ENCODE data around the gene HIGD1A.

HIGD1A gene

DNA sequence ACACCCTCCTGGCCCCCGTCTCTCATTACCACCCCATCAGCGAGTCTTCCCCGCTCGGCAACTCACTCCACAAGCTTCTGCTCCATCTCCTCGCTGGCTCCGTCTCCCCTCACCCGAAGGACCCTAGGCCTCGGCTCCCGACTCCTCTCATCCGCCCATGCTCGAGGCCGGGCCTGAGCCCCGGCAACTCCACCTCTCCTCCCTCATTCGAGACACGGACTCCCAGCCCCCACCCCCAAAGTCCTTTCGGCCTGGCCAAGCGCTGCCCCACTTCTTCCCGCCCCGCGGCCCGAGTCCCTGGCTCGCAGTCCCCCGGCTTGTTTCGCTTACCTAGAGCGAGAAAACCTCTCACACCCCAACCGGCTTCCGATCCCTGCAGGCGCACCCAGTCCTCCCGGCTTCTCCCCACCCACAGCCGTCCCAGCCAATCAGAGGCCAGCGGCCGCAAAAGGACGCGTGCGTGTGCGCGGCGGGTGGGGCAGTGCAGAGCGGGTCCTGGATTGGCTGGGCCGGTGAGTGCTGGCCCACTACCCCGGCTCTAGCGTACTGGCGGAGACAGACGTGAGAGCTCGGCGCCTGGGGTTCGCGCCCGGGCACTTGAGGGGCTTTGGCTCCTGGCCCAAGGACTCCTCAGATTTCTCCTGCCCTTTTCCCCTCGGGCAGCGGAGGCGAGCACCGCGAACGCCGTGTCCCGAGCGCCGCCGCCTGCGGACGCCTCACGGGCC is at the start of gene HIGD1A:
HIGD1A (minus strand) TSS at position 385 of the 725 bp plus-strand sequence. CDS start 10,237 bp downstream, outside the sequence.
- peak; percentile 95 for DNase-seq (ENCODE audit: low spot score)

DNA sequence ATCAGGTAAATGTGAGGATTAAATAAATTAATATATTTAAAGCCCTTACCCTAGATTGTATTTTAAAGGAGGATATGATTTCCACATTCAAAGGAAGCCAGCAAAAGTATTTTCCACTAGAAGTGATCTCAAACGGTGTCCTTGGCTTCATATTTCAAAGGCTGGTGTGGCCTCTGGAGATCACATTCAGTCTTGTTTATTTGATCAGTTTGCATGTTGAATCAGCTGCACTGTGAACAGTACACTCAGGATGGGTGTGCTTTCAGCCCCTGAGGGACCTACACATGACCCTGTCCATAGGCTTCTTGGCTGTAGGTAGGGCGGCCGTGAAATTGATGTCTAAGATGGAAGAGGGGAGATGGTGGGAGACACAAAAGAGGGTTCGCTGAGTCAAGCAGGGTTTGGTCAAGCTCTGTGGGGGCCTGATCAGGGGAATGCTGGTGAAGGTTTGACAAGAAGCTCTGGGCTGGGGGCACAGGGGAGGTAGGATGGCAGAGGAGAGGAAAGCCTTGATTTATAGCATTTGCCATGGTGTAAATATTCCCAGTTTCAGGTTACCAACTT is 49.5 kb upstream of the HIGD1A start:
- no peak for DNase-seq (ENCODE audit: low spot score)

DNA sequence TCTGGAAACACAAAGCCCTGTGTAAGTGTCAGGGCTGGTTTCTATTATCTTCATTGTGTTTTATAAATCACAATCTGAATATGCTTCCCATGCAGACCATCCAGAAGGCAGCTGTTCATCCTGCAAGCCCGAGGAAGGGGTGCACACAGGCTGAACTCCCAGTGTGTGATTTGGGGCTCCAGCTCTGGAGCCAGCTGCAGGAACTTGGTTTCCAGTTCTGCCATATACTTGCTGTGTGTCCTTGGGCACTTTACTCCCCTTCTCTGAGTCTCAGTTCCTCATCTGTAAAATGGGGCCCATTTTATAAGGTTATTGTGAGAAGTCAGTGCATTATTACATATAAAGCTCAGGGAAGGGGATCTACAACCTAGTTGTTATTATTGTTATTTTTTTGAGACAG is 48.8 kb upstream of the HIGD1A start:
- DNase-seq (ENCODE audit: low spot score), result no peak

DNA sequence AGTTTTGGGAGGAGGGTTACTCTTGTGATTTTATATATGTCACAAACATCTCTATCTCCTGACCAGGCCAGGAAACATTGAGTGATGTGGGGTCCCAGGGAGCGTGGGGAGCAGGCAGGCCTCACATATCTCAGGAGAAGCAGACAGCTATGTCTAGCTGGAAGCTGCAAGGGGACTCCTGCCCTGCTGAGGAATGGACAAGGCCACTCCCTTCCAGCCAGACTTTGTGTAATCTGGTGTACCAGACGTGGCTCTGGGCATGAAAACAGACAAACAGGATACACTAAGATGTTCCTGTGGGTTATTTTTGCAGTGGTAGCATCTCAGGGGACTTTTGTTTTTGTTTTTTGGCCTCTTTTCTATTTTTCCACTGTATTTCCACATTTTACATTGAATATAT is 48.2 kb upstream of the HIGD1A start:
- DNase-seq (ENCODE audit: low spot score), result no peak

DNA sequence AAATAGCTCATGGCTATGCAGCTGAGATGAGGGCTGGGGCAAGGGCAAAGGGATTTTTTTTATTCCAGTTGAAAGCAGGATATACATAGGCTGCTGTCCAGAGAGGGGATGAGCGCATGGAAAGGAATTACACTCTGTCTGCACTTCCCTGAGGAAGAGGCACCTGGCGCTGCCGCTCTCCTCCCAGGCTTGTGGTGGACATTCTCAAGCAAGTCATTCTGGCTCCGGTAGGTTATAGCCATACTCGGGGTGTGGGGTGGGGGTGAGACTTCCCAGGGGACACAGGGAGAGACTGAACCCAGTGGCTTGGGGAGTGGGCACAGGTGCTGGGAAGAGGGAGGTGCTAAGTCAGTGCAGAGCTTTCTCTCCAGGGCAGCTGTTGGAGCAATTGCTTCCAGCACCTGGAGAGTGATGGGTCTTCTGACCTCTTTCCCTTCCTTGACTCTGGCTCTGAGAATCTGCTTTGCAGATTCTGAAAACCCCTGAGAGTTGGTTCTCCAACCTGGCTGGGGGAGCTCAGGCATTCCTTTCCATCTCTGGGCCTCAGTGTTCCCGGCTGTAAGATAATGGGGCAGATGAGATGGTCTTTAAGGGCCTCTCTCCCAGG is 47.0 kb upstream of the HIGD1A start:
- no peak for DNase-seq (ENCODE audit: low spot score)

DNA sequence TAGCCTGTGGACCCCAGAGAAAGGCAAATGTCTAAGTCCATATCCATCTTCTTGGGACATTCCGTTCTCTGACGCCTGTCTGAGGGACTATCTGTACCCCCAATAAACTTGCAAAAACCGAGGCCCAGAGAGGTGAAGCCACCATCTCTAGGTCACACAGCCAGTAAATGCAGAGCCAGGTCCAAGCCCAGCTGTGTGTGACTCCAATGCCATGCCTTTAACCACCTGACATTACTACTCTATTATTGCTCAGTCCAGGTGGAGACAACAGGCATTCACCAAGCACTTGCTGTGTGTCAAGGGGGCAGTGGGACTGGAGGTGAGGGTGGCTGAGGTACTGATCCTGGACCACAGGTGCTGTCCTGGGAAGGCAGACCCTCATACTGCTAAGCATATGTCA is 46.0 kb upstream of the HIGD1A start:
- DNase-seq (ENCODE audit: low spot score), result no peak

DNA sequence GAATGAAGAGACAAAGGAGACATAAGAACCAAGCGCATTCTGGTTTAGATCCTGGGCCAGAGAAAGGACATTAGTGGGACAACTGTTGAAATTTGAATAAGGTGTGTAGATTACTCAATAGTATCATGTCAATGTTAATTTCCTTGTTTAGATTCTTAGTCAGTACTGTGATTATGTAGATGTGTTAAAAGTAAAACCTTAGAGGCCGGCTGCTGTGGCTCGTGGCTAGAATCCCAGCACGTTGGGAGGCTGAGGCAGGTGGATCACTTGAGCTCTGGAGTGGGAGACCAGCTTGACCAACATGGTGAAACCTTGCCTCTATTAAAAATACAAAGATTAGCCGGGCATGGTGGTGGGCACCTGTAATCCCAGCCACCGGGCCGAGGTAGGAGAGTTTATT is 44.7 kb upstream of the HIGD1A start:
- DNase-seq (ENCODE audit: low spot score), result no peak

DNA sequence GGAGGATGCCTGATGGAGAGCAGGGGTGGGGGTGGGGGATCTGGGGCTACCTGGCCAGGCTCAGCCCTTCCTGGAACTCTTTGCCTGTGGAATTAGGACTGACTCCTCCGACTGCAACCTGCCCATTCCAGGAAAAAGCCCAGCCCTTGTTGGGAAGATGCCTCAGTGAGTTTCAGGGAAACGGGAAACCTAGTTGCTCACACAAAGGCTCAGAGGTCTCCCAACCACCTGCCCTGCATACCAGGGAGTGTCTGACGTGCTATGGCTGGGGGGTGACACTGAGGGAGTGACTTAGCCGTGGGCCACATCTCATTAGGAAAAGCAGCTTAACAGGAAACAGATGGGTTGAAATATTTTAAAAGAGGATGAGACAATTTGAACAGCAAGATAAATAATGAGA is 43.4 kb upstream of the HIGD1A start:
- no peak for DNase-seq (ENCODE audit: low spot score)

DNA sequence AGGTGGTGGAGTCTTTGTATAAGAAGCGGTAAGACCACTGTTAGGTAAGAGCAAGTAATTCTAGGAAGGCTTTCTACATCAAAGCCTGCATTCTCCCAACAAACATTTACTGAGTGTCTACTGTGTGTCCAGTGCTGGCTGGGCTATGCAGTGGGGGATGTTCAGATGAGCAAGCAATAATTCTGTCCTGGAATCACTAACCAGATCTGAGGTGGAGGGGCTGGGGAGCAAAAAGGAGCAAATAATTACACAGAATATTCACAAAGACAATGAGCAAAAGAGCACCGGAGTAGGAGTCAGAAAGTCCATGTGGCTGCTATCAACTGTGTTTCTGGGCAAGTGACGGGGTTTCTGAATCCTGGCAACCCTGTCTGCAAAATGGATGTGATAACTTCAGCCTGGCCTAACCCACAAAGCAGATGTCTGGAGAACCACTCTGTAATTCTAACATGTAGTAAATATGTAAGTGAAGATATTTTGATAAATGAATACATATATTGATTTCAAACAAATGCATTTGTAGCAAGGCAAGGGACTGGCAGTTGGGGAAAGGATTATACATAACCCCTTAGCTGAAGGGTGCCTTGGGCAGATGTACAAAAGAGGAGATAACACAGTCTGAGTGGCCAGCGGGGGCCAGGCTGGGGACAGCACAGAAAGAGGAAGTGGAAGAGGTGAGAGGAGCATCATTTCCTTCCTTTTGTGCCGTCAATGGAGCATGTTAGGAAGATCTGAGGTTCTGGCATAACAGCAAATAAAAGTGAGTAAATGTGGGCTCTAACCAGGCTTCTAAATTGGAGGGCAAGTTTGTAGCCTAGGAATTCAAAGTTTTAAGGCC is 42.6 kb upstream of the HIGD1A start:
- DNase-seq (ENCODE audit: low spot score), result no peak

DNA sequence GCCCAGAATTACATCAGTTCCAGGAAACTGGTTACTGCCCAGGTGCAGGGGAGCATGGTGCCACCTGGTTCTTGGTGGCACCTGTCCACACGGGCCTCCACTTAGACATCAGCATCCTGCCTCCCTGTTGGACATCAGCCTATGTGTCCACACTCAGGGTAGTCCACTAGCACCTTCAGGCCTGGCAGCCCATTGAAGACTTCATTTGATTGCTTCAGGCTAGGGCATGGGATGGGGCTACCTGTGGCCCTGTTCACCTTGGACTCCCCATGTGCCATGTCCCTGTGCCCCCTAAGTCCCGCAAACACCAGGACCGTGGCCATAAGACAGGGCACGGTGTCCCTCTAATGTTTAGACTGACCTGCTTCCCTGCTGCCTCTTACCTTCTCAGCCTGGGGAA is 40.5 kb upstream of the HIGD1A start:
- DNase-seq (ENCODE audit: low spot score), result no peak

DNA sequence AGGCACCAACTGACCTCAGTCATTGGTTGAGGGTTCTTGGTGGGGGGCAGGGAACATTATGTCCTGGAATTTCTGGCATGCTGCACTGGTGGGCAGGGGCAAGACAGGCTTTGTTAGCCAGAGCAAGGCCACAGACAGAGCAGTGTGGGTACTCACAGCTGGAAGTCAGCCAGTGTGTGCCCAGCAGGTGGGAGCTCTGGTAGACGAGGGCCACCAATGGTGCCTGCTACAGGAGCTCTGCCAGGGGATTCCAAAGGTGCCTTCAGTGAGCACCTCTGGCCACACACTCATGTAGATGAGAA is 40.1 kb upstream of the HIGD1A start:
- no peak for DNase-seq (ENCODE audit: low spot score)

DNA sequence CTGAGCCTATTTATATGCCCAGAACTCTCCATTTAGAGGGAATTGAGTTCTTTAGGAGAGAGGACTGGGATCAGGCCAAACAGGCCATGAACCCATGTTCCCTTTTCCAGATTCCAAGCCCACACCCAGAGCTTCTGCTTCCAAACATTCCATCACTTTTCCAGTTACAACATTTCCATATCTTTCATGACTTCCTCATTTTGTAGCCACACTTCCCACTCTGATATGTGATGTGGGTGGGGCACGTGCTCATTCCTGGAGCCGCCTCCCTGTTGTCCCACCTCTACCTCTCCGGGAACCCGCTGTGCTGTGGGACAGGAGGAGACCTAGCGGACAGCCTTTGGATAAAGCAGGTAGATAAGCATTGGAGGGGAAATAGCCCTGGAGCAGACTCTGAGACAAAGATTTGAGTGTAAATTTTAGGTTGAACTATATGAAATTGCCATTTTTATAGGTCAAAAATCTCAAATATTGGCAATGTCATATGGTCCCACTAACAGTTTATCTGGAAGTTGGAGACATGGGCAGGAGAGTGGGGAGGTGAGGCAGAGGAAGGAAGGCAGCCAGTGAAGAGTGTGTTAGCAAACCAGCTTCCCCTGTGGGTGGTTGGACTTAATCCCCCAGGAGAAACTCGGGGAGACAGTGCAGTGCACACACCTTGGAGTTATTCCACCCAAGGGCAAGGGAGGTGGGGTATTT is 39.6 kb upstream of the HIGD1A start:
- no peak for DNase-seq (ENCODE audit: low spot score)

DNA sequence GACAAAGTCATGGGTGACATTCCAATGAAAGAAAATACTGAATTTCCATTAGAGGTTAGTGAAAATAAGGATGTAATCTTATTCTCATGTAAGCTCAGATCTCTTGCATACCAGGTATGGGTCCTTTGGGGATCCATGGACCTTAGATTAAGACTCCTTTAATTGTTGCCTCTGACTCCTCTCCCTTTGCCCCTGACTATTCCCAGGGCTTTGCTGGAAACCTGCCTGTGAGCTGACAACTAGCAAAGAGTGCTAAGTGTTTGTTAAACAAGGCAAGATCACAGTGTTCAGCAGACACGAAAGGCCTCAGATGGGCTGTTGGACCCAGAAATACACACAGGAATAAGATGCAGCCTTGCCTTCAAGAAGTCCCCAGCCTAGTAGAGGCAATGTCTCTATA is 37.0 kb upstream of the HIGD1A start:
- no peak for DNase-seq (ENCODE audit: low spot score)

DNA sequence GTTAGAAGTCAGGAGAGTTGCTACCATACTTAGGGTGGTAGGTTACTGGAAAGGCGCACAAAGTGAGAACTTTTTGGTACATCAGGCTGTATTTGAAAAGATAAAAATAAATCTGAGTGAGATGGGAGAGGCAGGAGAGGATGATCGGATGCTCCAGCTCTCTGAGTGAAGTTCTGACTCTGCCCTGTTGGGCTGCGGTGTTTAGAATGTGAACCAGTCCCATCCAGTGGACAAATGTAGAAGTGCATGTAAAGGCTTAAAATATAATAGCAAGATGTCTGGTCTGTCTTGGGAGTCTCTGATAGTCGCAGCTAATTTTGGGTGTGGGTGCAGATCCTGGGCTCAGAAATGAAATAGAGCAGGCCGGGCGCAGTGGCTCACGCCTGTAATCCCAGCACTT is 35.3 kb upstream of the HIGD1A start:
- peak; percentile 73 for DNase-seq (ENCODE audit: low spot score)

DNA sequence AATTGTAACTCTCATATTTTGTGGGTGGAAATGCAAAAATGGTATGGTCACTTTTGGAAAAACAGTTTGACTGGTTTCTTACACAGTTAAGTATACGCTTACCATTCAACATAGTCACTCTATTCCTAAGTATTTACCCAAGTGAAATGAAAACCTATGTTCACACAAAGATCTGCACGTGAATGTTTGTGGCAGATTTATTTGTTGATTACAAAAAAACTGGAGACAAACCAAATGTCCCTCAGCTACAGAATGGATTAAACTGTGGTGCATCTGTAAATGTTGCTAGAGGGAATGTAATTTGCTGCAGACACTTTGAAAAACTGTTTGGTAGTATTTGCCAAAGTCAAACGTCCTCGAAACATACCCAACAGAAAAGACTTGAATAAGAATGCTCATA is 34.3 kb upstream of the HIGD1A start:
- no peak for DNase-seq (ENCODE audit: low spot score)

DNA sequence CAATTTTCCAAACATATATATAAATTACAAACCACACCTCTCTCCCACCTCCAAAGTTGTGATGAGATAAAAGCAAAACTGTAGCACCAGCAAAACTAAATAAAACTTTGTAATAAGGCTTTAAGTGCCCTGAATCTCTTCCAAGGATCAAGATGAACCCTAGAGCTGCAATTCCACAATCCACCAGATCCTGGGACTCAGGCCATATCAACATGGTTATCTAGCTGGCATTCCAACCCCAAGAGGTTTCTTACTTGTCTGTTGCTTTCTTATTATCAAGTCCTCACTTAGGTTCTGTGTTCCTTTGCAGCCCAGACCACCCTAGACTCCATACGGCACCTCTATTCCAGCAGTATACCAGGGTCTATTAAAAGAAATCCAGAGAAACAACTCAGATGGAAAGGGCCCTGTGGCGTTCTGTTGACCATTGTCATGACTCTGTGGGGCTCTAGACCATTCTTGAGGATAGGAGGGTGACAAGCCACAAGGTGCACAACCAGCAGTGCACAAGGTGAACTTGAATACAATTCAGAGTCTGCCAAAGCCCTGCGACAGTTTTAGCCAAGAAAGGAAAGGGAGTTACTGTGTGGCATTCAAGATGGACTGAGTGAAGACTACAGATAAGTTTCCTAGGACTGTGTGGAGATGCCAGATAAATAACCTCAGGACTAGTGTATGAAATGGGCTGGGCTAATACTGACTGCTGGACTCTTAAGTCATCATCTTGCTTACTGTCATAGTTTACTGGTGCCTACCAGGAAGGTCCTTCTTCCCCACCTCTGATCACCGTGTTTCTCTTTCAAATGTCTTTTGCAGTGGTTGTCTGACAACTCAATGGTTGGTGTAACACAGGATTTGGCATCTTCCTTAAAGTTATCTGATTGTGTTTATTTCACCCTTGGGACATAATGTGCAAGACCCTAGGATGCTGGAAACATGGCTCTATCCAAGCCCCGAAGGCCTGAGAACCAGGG is 32.1 kb upstream of the HIGD1A start:
- DNase-seq (ENCODE audit: low spot score), result no peak

DNA sequence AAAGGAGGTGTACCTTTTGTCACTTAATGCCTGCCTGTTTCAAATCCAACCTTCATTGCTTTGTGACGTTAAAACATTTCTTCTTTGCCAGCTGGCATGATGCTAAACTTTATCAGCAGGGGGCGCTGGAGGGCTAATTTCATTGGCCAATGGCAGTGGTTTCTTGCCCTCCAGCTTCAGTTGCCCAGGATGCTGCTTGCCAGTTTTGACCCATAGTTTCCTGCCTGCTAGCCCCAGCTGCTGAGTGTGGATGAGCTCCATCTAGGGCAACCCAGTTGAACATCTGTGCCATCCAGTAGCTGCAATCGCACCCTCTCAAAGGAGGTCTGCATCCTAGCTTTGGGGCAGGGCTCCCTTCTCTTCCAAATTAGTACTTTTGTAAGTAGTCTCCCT is 27.0 kb upstream of the HIGD1A start:
- peak; percentile 59 for DNase-seq (ENCODE audit: low spot score)

DNA sequence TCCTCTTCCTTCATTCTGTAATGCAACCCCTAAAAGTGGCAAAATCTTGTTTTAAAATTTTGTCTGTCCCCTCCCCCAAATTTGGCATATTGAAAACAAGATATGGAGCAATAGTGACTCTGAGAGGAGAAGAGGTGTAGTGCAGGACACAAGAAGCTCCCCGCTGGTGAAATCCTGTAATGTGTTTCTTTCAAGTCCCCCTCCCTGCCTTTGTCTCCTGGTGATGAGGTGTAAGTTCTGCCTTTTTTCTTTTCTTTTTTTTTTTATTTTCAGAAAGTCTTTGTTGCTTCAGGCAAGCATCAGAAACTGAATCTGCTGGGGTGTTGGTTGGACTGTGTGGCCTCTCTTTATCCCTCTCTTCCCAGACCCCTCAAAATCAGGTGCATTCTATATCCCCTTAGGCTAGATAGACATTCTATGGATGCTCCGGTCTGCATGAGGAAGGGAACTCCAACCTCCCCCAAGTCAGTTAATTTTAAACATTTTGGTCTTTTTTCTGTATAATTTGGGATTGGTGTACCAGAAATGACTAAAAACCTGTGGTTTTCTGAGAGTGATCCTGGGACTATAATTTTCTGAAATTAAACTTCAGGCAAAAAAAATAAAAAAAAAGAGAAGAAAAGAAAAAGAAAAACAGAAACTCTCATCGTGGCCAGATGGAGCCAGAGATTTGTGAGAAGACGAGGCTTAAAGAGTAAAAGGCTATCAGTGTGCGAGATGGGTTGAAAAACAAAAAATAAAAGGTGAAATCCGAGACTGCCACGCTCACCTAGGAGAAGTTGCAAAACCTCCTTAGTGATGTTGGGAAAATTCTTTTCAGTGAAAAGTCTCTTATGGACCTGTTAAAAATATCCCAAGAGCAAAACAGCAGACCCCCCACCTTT is 26.4 kb upstream of the HIGD1A start:
- DNase-seq (ENCODE audit: low spot score), result peak; percentile 51

DNA sequence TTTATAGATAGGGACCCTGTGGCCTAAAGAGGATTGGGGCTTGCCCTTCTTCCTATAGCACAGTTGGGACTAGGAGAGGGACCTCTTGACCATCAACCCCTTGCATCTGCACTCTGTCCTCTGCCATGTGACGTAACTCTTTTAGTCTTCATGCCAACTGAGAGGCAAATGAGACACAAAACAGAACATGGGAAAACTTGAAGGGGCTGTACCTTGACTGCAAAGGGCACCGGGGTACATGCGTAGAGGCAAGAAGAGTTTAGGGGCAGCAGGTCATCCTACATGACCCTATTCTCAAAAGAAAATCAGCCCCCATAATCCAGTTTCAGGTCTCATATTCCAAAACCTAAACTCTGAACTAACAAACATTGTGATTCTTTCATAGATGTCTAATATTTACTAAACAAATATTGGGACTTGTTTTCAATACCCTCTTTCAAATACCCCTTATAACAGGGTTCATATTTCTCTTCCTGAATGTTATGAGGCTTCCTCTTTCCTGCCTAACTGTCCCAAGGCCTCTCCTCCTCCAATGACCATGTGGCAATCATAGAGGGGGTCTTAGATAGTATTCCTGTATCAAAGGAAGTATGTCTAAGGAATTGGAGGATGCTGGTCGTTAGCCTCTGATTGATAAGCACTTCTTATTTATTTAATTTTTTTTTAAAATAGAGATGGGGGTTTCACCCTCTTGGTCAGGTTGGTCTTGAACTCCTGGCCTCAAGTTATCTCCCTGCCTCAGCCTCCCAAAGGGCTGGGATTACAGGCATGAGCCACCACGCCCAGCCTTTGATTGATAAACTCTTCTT is 25.5 kb upstream of the HIGD1A start:
- DNase-seq (ENCODE audit: low spot score), result no peak

Data from SW480 (cell line).